NCI-H1417 (cell line): ENCODE results near the gene DNAH2.

ENCODE experiments used
- DNase-seq, 3 experiments: peaks; one replicate each; lab custom pipeline; 2025; lab: John Stamatoyannopoulos, UW

DNAH2 gene

GRCh38 chr17:7864995-7865650 is 147.6 kb downstream of the DNAH2 start:
- DNase-seq = no peak

GRCh38 chr17:7867881-7868329 is 150.4 kb downstream of the DNAH2 start:
- no peak for DNase-seq

GRCh38 chr17:7873051-7873450 is 155.5 kb downstream of the DNAH2 start:
- no peak for DNase-seq

GRCh38 chr17:7875804-7876370 is 158.3 kb downstream of the DNAH2 start:
- no peak for DNase-seq

DNA sequence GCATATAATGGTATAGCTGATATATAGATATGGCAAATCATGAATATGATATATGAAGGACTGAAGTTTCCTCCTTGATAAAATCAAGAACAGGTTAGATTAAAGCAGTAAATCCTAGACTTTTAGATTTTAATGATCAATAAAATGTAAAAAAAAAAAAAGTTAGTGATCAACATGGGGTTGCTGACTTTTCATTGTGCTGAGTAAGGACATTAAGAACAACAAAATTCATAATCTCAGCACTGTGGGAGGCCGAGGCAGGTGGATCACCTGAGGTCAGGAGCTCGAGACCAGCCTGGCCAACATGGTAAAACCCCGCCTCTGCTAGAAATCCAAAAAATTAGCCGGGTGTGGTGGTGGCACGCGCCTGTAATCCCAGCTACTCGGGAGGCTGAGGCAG is 160.7 kb downstream of the DNAH2 start:
- DNase-seq = no peak

- no peak for DNase-seq
These were observed 162.7 kb downstream of the DNAH2 start for GRCh38 chr17:7880076-7880868.

- peak; percentile 17 to 74 (median 35) for DNase-seq
These were observed 163.9 kb downstream of the DNAH2 start for GRCh38 chr17:7881276-7882054.

- peak; percentile 17 to 74 (median 35) for DNase-seq
These were observed 164.5 kb downstream of the DNAH2 start for GRCh38 chr17:7882068-7882467.

DNA sequence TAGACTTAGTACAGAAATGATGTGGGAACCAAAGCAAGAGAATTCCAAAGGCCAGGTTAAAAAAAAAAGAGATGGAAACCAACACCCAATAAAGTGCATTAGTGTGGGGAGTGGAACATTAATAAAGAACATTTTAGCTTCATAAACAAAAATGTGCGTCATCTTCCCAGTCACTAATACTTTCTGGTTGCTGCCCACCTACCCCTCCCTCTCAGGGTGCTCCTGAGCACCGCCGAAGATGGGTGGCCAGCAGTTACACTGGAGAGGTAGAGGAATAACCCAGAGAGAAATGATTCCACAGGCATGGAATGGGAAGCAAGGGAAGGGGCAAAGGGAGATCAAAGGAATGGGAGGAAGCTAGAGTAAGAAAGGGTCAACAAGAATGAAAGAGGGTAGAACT is 165.1 kb downstream of the DNAH2 start:
- no peak for DNase-seq
